Measurements from ENCODE around the gene LSM14B.
"Not testable (repeated sequence)": the region's sequence is repeated elsewhere in the genome, so short reads cannot be mapped to it uniquely, and the experiment has no call there.

Gene LSM14B

GRCh38 chr20:62147528-62147927 lies 25.3 kb downstream of the LSM14B start:
- no peak for DNase-seq (ENCODE audit: low spot score)

- DNase-seq (ENCODE audit: low spot score) = not testable (repeated sequence)
These were observed 26.1 kb downstream of the LSM14B start for GRCh38 chr20:62148383-62148782.

DNA sequence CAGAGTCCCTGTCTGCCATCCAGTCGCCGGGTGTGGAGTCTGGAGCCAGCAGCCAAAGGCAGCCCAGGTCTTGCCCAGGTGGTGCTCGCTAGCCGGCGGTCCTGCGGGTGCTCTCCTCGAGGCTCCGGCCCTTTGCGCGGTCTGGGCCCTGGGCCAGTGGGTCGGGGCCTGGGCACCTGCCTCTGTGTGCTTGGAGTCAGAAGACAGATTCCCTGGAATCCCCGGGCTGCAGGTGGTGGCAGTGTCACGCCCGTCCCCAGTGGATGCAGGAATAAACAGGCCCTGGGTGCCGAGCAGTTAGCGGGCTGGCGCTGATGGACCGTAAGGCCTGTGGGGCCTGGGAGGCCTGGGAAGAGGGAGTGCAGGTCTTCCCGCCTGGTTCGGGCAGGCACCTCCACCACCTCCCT lies 26.6 kb downstream of the LSM14B start:
- DNase-seq (ENCODE audit: low spot score) = no peak

DNA sequence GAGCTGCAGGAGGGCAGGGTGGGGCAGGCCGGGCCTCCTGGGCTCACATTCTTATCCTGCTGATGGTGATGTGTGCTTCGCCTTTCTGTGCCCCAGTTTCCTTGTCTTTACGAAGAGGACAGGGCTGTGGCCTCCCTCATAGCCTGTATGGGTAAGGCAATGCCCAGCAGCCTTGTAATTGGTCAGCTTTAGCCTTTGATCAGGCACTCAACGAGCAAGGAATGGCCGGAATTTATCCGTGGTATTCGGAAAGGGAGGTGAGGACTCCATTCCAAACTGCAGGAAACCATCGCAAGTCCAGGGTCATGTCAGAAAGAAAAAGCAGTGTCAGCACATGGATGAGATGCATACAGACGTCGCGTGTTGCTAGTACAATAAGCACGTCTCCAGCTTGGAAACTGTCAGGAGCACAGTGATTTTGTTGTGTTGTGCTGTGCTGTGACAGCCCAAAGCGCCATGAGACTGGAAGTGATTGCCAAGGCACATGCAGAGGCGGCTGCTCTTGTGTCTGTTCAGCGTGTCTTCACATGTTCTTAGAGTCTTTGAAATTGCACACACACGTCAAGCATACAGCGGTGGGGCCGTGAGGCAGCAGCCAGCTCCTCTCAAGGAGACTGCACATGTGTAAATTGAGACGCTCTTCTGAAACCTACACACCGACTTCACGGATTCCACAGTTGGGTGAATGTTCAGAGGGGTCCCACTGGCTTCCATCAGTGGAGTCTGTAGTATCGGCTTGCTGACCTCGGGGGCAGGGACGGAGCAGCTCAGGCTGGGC lies 27.4 kb downstream of the LSM14B start:
- no peak for DNase-seq (ENCODE audit: low spot score)

- DNase-seq (ENCODE audit: low spot score) = no peak
These were observed 28.0 kb downstream of the LSM14B start for GRCh38 chr20:62150310-62150575.

GRCh38 chr20:62151225-62151624 lies 28.9 kb downstream of the LSM14B start:
- no peak for DNase-seq (ENCODE audit: low spot score)

- no peak for DNase-seq (ENCODE audit: low spot score)
These were observed 29.6 kb downstream of the LSM14B start for GRCh38 chr20:62151835-62152364.

GRCh38 chr20:62155428-62156253 lies 33.4 kb downstream of the LSM14B start:
- DNase-seq (ENCODE audit: low spot score) = no peak

DNA sequence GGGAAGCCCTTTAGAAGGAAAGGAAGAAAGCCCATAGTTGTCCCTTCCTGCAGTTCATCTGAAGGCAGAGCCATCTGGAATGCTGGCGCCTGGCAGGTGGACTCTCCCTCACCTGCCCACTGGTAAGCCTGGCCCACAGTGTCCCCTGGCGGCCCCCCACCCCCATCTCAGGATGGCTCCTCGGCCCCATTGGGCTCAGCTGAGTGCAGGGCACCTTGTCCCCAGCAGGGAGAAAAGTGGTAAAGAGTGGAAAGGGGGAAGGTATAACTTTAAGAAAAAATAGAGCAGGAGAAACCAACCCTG lies 33.9 kb downstream of the LSM14B start:
- no peak for DNase-seq (ENCODE audit: low spot score)

- DNase-seq (ENCODE audit: low spot score) = peak; percentile 62
These were observed 34.5 kb downstream of the LSM14B start for GRCh38 chr20:62156592-62157386.

DNA sequence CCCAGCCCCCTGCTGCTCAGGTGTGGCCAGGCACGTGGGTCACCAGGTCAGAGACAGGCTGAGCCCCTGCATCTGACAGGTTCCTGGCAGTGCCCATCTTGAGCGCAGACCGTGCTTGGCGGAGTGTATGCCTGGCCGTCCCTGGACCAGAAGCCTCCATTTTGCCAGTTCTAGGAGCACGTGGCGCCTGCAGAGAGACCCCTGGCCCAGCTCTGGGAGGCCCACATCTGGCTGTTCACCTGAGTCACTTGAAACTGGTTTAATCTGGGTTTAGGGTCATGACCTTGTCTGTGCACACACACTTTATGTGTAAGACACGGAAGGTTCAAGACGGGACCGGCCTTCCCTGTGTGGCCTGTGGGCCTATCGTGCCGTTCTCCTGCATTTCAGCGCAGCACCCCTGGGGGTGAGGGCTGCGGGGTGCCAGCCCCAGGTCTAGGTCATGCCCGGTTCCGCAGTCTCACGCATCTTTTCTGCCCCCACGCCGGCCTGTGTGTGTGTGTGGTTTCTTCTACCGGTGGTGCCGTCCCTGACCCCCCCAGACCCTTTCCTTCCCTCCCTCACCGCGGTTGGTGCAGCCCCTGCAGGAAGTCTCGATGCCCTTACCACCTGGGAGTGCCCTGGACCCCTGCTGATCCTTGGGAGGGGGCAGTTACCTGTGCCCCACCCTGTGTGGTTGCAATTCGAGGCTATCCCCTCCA lies 35.3 kb downstream of the LSM14B start:
- no peak for DNase-seq (ENCODE audit: low spot score)

DNA sequence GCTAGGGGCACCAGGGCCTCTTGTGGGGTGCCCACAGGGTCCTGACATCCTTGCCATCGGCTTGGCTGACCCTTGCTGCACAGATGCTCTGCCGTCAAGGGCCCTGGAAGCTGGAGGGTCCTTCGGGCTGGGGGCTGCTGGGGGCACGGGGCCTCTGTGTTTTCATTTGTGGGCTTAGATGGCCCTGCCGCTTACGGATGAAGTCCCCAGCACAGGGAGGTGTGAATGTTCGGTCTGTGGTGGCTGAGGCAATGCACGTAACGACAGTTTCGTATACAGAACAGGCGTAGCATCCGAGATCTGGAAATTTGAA lies 35.8 kb downstream of the LSM14B start:
- no peak for DNase-seq (ENCODE audit: low spot score)

DNA sequence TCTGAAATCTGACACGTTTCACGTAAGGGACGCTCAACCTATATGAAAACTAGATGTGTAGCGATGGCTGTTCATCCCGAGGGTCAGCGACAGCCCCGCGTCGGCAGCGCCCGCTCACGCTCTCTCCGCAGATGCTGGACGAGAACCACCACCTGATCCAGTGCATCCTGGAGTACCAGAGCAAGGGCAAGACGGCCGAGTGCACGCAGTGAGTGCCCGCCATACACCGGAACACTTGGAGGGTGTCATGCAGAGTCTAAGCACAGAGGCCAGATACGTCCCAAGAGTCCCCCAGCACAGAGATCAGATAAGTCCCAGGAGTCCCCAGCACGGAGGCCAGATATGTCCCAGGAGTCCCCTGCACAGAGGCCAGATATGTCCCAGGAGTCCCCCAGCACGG lies 36.3 kb downstream of the LSM14B start:
- no peak for DNase-seq (ENCODE audit: low spot score)

- DNase-seq (ENCODE audit: low spot score) = no peak
These were observed 36.8 kb downstream of the LSM14B start for GRCh38 chr20:62159052-62159451.

GRCh38 chr20:62159839-62160238 lies 37.6 kb downstream of the LSM14B start:
- no peak for DNase-seq (ENCODE audit: low spot score)

- no peak for DNase-seq (ENCODE audit: low spot score)
These were observed 38.0 kb downstream of the LSM14B start for GRCh38 chr20:62160253-62160652.

GRCh38 chr20:62160876-62161275 lies 38.6 kb downstream of the LSM14B start:
- no peak for DNase-seq (ENCODE audit: low spot score)

DNA sequence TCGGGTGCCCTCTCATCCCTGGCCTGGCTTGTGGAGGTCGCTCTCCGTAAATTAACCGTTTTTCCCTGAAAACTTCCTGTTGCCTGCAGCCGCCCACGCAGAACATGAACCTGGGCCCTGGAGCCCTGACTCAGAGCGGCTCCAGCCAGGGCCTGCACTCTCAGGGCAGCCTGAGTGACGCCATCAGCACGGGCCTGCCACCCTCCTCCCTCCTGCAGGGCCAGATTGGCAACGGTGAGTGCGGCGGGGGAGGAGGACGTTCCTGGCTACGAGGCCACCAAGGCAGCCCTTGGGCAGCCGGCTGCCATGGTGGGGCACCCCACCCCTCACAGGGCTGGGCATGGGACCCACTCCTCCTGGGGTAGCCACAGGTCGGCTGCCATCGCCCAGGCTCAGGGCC lies 39.1 kb downstream of the LSM14B start:
- DNase-seq (ENCODE audit: low spot score) = no peak

- no peak for DNase-seq (ENCODE audit: low spot score)
These were observed 40.6 kb downstream of the LSM14B start for GRCh38 chr20:62162765-62163484.

DNA sequence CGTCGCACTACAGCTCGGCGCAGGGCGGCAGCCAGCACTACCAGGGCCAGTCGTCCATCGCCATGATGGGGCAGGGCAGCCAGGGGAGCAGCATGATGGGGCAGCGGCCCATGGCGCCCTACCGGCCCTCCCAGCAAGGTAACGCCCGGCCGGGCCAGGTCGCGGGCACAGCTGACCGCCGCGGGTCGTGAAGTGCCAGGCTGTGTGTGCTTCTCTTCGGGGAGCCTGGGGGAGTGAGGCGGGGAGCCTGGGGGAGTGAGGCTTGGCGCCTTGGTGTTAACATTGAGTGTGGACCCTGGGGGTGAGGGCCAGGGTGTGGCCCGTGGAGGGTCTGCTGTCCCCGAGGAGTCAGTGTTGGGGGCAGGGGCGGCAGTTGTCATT lies 41.2 kb downstream of the LSM14B start:
- no peak for DNase-seq (ENCODE audit: low spot score)

- no peak for DNase-seq (ENCODE audit: low spot score)
These were observed 41.9 kb downstream of the LSM14B start for GRCh38 chr20:62163986-62164762.

All from CD4-positive, alpha-beta T cell treated with Interleukin-6 at 100 ng/mL for 8 hours (primary cell).